ENCODE measurements around the gene COL18A1. TPM values are rescaled to one million over a fixed set of nuclear protein-coding genes. Genes with fewer than 3 reads are reported as not detected.

The COL18A1 gene
- total RNA-seq, 3 donors from 2014 or later (not counting 1 experiment from before 2014, with no cell fraction given), result 12.3 to 22.3 (median 12.7) TPM

DNA sequence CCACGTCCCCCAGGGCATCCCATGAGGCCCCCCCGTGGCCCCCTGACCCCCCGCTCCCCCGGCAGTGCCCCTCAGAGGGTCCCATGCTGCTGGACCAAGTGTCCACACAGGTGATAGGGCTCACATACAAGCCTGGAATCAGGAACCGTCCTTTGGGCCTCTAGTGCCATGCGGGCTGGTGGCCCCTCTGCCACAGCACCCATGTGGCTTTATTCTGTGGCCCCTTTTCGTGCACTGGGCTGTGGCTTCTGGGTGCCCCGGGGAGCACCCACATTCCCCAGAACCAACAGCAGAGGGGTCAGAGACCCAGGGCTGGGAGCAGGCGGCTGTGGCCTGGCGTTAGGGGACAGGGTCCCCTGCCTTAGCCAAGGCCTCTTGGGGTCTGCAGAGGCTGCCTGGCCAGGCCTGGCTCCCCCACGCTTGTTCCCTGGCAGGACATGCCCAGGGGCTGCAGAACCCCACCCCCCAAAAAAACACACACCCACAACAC, 105.5 kb downstream of the COL18A1 start:
- ATAC-seq (no peak), DNase-seq (no peak)
- Histone ChIP-seq H3K9me3 (ENCODE audit: control insufficient read depth, insufficient read depth, low read length) (no peaks in the 10 kb centered on the region), H3K4me3 (ENCODE audit: low read length) (no peak overlapping the region), H3K36me3 (ENCODE audit: control insufficient read depth, insufficient read depth, low read length) (no peaks in the 10 kb centered on the region), H3K4me1 (ENCODE audit: control insufficient read depth, insufficient read depth, low read length) (peaks cover 18% of the 10 kb centered on the region), H3K27ac (ENCODE audit: low read length) (no peak overlapping the region), H3K27me3 (ENCODE audit: control insufficient read depth, insufficient read depth, low read length) (no peaks in the 10 kb centered on the region)
- 87% methylated on average over 10 of the region's 11 CpGs for WGBS (ENCODE audit: insufficient coverage)
- Mint-ChIP-seq H3K4me3 (no peak overlapping the region), H3K27ac (no peak overlapping the region), H3K36me3 (no peaks in the 10 kb centered on the region), H3K4me1 (no peaks in the 10 kb centered on the region), H3K9me3 (no peaks in the 10 kb centered on the region), H3K27me3 (ENCODE audit: low read depth in 2 of 2) (no peaks in the 10 kb centered on the region)
- intact Hi-C loops (cut with micrococcal nuclease), result no loop called here
- TF ChIP-seq, protein P1, sequence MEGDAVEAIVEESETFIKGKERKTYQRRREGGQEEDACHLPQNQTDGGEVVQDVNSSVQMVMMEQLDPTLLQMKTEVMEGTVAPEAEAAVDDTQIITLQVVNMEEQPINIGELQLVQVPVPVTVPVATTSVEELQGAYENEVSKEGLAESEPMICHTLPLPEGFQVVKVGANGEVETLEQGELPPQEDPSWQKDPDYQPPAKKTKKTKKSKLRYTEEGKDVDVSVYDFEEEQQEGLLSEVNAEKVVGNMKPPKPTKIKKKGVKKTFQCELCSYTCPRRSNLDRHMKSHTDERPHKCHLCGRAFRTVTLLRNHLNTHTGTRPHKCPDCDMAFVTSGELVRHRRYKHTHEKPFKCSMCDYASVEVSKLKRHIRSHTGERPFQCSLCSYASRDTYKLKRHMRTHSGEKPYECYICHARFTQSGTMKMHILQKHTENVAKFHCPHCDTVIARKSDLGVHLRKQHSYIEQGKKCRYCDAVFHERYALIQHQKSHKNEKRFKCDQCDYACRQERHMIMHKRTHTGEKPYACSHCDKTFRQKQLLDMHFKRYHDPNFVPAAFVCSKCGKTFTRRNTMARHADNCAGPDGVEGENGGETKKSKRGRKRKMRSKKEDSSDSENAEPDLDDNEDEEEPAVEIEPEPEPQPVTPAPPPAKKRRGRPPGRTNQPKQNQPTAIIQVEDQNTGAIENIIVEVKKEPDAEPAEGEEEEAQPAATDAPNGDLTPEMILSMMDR (IDR thresholded peaks at IDR 0.05), result no peak

DNA sequence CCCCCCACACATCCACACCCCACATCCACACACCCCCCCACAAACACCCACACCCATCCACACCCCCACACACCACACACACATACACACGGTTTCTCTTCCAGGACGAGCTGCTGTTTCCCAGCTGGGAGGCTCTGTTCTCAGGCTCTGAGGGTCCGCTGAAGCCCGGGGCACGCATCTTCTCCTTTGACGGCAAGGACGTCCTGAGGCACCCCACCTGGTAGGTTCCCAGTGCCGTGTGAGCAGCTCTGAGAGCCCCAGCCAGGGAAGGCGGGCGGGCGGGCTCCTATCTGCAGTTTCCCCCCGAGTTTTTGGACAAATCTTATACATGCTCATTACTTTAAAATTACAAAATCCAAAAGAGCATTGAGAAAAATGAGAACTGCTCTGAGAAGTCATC, 106.0 kb downstream of the COL18A1 start:
- Mint-ChIP-seq H3K27me3 (ENCODE audit: low read depth in 2 of 2) (no peaks in the 10 kb centered on the region), H3K27ac (no peak overlapping the region), H3K9me3 (no peaks in the 10 kb centered on the region), H3K4me3 (no peak overlapping the region), H3K4me1 (no peaks in the 10 kb centered on the region), H3K36me3 (no peaks in the 10 kb centered on the region)
- ATAC-seq (no peak), DNase-seq (no peak)
- 84% methylated on average over 12 of the region's 12 CpGs for WGBS (ENCODE audit: insufficient coverage)
- peaks cover 18% of the 10 kb centered on the region for H3K4me1 ChIP-seq (ENCODE audit: control insufficient read depth, insufficient read depth, low read length)
- H3K36me3 ChIP-seq (ENCODE audit: control insufficient read depth, insufficient read depth, low read length), result no peaks in the 10 kb centered on the region
- H3K27me3 ChIP-seq (ENCODE audit: control insufficient read depth, insufficient read depth, low read length), result no peaks in the 10 kb centered on the region
- no peak overlapping the region for H3K4me3 ChIP-seq (ENCODE audit: low read length)
- intact Hi-C loops (cut with micrococcal nuclease), result no loop called here
- no peaks in the 10 kb centered on the region for H3K9me3 ChIP-seq (ENCODE audit: control insufficient read depth, insufficient read depth, low read length)
- TF ChIP-seq, protein P1 (IDR thresholded peaks at IDR 0.05), result no peak
- H3K27ac ChIP-seq (ENCODE audit: low read length), result no peak overlapping the region

DNA sequence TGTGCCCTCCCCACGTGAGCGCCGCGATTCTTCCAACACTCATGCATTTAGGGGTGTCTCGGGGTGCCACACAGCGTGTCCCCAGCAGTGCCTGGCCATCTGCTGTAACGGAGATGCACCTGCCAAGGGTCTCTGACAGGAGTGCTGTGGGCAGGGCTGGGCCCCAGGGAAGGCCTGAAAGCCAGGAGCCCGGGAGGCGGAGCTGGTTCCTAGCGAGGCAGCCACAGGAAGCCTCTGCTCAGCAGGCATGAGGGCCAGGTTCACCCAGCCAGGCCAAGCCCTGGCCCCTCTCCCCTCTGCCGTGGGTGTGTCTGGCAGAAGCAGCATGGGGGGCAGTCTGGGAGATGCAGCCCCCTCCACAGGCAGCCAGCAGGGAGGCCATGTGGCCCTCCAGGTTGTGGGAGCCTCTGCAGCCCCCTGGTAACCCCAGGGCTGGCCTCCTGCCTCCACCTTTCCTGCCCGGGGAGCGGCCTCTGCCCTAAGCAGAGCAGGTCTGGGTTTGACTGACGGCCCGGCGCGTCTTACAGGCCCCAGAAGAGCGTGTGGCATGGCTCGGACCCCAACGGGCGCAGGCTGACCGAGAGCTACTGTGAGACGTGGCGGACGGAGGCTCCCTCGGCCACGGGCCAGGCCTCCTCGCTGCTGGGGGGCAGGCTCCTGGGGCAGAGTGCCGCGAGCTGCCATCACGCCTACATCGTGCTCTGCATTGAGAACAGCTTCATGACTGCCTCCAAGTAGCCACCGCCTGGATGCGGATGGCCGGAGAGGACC, 106.9 kb downstream of the COL18A1 start:
- H3K4me1 ChIP-seq (ENCODE audit: control insufficient read depth, insufficient read depth, low read length), result peaks cover 18% of the 10 kb centered on the region
- H3K27me3 Mint-ChIP-seq (ENCODE audit: low read depth in 2 of 2), result no peaks in the 10 kb centered on the region
- no peak overlapping the region for H3K27ac Mint-ChIP-seq
- no peaks in the 10 kb centered on the region for H3K36me3 ChIP-seq (ENCODE audit: control insufficient read depth, insufficient read depth, low read length)
- H3K4me3 ChIP-seq (ENCODE audit: low read length), result no peak overlapping the region
- ATAC-seq (no peak), DNase-seq (no peak)
- H3K27me3 ChIP-seq (ENCODE audit: control insufficient read depth, insufficient read depth, low read length), result no peaks in the 10 kb centered on the region
- H3K4me3 Mint-ChIP-seq, result no peak overlapping the region
- no peaks in the 10 kb centered on the region for H3K36me3 Mint-ChIP-seq
- H3K27ac ChIP-seq (ENCODE audit: low read length), result no peak overlapping the region
- no peaks in the 10 kb centered on the region for H3K9me3 ChIP-seq (ENCODE audit: control insufficient read depth, insufficient read depth, low read length)
- intact Hi-C loops (cut with micrococcal nuclease), result no loop called here
- TF ChIP-seq, protein P1 (IDR thresholded peaks at IDR 0.05), result no peak
- H3K4me1 Mint-ChIP-seq, result no peaks in the 10 kb centered on the region
- 92% methylated on average over 35 of the region's 35 CpGs for WGBS (ENCODE audit: insufficient coverage)
- no peaks in the 10 kb centered on the region for H3K9me3 Mint-ChIP-seq

DNA sequence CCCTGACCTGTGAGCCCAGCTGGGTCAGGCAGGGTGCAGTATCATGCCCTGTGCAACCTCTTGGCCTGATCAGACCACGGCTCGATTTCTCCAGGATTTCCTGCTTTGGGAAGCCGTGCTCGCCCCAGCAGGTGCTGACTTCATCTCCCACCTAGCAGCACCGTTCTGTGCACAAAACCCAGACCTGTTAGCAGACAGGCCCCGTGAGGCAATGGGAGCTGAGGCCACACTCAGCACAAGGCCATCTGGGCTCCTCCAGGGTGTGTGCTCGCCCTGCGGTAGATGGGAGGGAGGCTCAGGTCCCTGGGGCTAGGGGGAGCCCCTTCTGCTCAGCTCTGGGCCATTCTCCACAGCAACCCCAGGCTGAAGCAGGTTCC, 107.6 kb downstream of the COL18A1 start:
- Mint-ChIP-seq H3K4me3 (no peak overlapping the region), H3K4me1 (no peaks in the 10 kb centered on the region), H3K27ac (no peak overlapping the region), H3K9me3 (no peaks in the 10 kb centered on the region), H3K36me3 (no peaks in the 10 kb centered on the region), H3K27me3 (ENCODE audit: low read depth in 2 of 2) (no peaks in the 10 kb centered on the region)
- no peak overlapping the region for H3K27ac ChIP-seq (ENCODE audit: low read length)
- TF ChIP-seq, protein P1 (IDR thresholded peaks at IDR 0.05), result no peak
- ATAC-seq, result no peak
- intact Hi-C loops (cut with micrococcal nuclease), result no loop called here
- DNase-seq, result no peak
- WGBS (ENCODE audit: insufficient coverage), result 86% methylated on average over 8 of the region's 8 CpGs
- H3K4me1 ChIP-seq (ENCODE audit: control insufficient read depth, insufficient read depth, low read length), result peaks cover 22% of the 10 kb centered on the region
- H3K27me3 ChIP-seq (ENCODE audit: control insufficient read depth, insufficient read depth, low read length), result no peaks in the 10 kb centered on the region
- H3K9me3 ChIP-seq (ENCODE audit: control insufficient read depth, insufficient read depth, low read length), result no peaks in the 10 kb centered on the region
- H3K36me3 ChIP-seq (ENCODE audit: control insufficient read depth, insufficient read depth, low read length), result no peaks in the 10 kb centered on the region
- H3K4me3 ChIP-seq (ENCODE audit: low read length), result no peak overlapping the region
